H54 (cell line): ENCODE data around the gene SRSF5.

Experiments used
- DNase-seq: peaks from one replicate; pipeline ENCODE4 v3.0.0; 2011; ENCODE audit warnings: low spot score, mixed read lengths; ENCODE audit not compliant: insufficient read length
- FAIRE-seq: peaks from 3 replicates; lab custom pipeline; 2011; peaks lifted over from hg19 to GRCh38; lab: Jason Lieb, UNC
- POLR2A ChIP-seq: IDR thresholded peaks from 2 replicates; pipeline ENCODE4 v1.6.1; 2011; ENCODE audit warnings: low read depth, mild to moderate bottlenecking, low read length

SRSF5 gene

DNA sequence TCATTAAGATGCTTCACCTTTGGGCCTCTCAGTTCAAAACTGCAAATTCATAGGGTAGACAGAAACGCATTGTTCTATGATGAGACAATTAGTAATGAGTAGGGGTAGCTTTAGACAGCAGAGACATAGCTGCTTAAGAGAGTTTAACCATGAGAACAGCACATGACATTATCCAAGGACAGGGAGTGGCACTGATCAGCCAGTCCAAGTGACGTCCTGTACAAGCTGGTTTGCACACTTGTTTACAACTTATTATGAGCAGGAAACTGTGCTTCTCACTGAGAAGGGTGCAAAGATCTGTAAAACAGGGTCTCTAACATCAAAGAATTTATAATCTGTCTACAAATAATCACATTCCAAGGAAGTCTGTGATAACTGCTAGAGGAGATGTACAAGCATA, 11.2 kb upstream of the SRSF5 start:
- FAIRE-seq (no peak), DNase-seq (no peak)
- no peak for TF ChIP-seq POLR2A

- DNase-seq (no peak), FAIRE-seq (no peak)
- no peak for TF ChIP-seq POLR2A
Observed at GRCh38 chr14:69756298-69756697, 10.6 kb upstream of the SRSF5 start.

- DNase-seq (no peak), FAIRE-seq (no peak)
- TF ChIP-seq POLR2A: no peak
Observed at GRCh38 chr14:69760810-69761209, 6.1 kb upstream of the SRSF5 start.

DNA sequence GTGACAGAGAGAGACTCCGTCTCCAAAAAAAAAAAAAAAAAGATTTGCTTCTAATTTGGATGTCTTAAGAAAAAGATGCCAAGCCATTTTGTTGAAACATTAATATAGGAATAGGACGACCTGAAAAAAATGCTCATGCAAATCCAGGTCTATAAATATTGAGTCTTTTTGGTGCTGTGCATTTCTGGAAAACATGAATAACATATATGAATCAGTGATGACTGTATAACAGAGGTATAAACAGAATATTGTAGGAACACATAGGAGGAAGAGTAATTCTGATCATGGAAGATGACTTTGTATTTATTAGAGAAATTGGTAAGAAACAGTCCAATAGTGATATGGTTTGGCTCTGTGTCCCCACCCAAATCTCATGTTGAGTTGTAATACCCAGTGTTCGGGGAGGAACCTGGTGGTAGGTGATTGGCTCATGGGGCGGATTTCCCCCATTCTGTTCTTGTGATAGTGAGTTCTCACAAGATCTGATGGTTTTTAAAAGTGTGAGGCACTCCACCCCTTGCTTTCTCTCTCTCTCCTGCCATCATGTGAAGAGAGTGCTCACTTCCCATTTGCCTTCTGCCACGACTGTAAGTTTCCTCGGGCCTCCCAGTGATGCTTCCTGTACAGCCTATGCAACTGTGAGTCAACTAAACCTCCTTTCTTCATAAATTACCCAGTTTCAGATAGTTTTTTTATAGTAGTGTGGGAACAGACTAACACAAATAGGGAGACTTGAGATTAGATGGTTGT, 3.0 kb upstream of the SRSF5 start:
- DNase-seq: no peak
- no peak for FAIRE-seq
- TF ChIP-seq POLR2A: no peak

DNA sequence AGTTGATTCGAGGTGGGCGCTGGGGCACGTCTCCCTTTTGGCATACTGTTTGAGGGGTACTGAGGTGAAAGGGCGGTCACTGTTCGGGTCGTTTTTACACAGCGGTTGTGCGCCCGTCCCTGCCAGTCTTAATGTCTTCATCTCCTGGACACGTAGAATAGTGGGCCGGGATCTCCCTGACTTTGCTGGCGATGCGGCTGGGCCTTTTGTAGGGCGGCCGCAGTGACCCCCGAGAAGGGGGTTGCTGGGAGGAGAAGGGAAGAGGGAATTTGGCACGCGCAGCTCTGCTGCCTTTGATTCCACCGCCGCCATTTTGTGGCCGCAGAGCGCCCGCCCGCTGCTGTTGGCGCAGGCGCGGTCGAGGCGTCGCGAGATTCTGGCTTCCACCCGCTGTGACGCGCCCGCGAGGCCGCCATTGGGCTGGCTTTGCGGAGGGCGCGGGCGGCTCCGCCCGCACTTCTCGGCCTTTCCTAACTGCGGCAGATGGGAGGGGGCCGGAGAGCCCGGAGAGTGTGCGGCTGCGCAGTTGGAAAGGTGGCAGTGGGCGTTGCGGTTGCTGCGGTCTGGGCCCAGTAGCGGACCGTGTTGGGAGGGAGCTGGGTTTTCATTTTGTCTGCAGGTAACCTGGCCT, 542 bp downstream of the SRSF5 start:
- FAIRE-seq: peak; percentile 36
- peak; percentile 50 for DNase-seq
- peak; percentile 49; the same call in 1 of the 2 replicates for TF ChIP-seq POLR2A

DNA sequence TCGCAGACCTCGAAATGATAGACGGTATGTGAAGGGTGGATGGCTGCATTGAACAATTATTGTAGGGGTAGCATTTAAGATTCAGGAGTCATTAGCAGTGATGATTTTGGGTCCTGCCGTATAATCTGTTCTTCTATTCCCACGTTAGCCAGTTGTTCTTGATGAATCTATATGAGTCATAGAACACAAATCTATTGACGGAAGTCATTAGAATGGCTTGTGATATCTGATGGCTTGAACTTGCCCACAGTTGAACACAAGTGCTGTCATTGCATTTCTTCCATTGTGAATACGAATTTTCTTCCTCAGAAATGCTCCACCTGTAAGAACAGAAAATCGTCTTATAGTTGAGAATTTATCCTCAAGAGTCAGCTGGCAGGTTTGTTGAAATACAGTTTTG, 1.9 kb downstream of the SRSF5 start:
- DNase-seq: no peak
- TF ChIP-seq POLR2A: no peak
- FAIRE-seq: no peak

GRCh38 chr14:69769623-69770022, 2.7 kb downstream of the SRSF5 start:
- no peak for TF ChIP-seq POLR2A
- FAIRE-seq (no peak), DNase-seq (no peak)

DNA sequence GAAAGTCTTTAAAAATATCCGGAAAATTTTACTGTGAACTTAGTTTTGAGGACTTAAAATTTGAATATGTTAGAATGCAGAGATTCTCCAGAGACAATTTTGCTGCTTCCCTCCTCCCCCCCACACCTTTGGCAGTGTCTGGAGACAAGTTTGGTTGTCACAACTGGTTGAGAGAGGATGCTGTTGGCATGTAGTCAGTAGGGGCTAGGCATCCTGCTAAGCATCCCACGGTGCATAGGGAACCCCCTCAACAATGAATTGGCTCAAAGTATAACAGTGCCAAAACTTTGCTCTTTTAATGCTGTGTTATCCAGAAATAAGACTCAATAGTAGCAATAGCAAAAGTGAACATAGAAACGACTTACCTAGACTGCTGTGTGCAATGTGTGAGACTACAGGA, 3.6 kb downstream of the SRSF5 start:
- no peak for FAIRE-seq
- no peak for TF ChIP-seq POLR2A
- DNase-seq: no peak

- no peak for FAIRE-seq
- no peak for DNase-seq
- TF ChIP-seq POLR2A: no peak
Observed at GRCh38 chr14:69771136-69771535, 4.2 kb downstream of the SRSF5 start.

- FAIRE-seq (no peak), DNase-seq (no peak)
- no peak for TF ChIP-seq POLR2A
Observed at GRCh38 chr14:69772082-69773017, 5.4 kb downstream of the SRSF5 start.

- FAIRE-seq (no peak), DNase-seq (no peak)
- no peak for TF ChIP-seq POLR2A
Observed at GRCh38 chr14:69773571-69774276, 6.8 kb downstream of the SRSF5 start.

DNA sequence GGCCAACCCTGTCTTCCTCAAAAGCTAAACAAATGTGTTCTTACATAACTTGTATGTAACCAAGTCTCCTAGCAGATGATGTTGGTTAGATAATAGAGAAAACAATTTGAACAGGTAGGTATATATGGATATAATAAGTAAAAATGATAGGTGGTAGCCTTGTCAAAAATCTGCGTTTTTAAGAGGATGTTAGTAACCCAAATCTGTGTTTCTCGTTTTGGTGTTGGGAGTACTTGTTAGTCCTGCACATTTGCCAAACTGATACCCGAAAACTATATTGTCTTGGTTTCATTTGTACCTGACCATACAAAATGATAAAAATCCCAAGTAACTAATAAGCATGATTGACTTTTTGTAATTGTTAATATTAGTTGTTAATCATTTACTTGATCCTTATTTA, 8.1 kb downstream of the SRSF5 start:
- FAIRE-seq: no peak
- DNase-seq: no peak
- no peak for TF ChIP-seq POLR2A

GRCh38 chr14:69776875-69777453, 10.0 kb downstream of the SRSF5 start:
- FAIRE-seq (no peak), DNase-seq (no peak)
- no peak for TF ChIP-seq POLR2A

DNA sequence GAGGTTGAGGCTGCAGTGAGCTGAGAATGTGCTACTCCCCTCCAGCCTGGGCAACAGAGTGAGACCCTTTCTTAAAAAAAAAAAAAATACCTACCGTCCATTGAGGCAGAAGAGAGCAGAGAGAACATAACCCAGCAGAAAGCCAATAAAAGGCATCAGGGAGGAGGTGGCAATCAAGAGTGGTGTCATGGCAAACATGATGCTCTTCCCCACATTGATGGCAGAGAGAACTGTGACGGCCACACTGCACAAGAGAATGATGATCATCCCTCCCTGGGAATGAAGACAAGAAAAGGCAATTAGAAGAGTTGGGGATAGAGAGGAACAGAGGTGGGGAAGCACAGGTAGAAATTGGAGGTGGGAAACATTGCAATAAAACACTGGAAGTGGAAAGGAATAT, 12.1 kb downstream of the SRSF5 start:
- FAIRE-seq: no peak
- TF ChIP-seq POLR2A: no peak
- no peak for DNase-seq
